ENCODE measurements around the gene RAP2C. TPM values are rescaled to one million over a fixed set of nuclear protein-coding genes. Genes with fewer than 3 reads are reported as not detected.

RAP2C gene
- polyA plus RNA-seq, 1 donor (not counting 4 experiments of a cell fraction or from before 2014, with no cell fraction given): 15.1 TPM

DNA sequence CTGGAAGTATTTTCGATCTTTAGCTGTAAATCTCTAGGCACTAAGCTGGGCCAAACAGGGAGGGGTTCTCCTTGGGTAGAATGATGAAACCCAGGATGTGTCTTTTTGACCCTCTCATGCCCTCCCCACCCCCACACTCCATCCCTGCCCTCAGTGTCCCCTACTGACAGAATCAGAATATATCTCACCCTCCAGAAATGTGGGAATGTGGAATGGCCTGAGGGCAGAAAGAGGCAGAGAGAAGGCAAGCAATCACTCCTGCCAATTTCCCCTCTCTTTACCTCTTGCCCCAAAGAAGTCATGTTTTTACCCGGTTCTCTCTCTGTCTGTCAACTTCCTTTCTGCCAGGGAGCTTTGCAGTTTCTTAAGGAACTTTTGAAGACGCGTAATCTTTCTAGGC is 34.4 kb downstream of the RAP2C start:
- H4K20me1 ChIP-seq (ENCODE audit: control insufficient read depth, extremely low read depth, insufficient read depth, low read length): no peaks in the 10 kb centered on the region
- dilution Hi-C loops (cut with MboI; ENCODE audit: extremely low pct_ligation_motif_present, low sequenced_read_pairs): no loop called here
- H3K4me3 ChIP-seq (ENCODE audit: control insufficient read depth in 2 of 3, extremely low read depth in 1 of 3, insufficient read depth in 2 of 3, low read depth in 1 of 3, low read length in 3 of 3): no peak overlapping the region
- H3K9ac ChIP-seq (ENCODE audit: control insufficient read depth, extremely low read depth, insufficient read depth, low read length): no peak overlapping the region
- H3K9me3 ChIP-seq (ENCODE audit: control insufficient read depth, low read depth, low read length): no peaks in the 10 kb centered on the region
- no peaks in the 10 kb centered on the region for H3K79me2 ChIP-seq (ENCODE audit: control insufficient read depth, insufficient read depth, low read length)
- no peaks in the 10 kb centered on the region for H3K36me3 ChIP-seq (ENCODE audit: control insufficient read depth in 2 of 2, extremely low read depth in 1 of 2, insufficient read depth in 2 of 2, low read length in 2 of 2)
- no peak overlapping the region for H3K4me2 ChIP-seq (ENCODE audit: control insufficient read depth, extremely low read depth, insufficient read depth, low read depth, low read length)
- H3K4me1 ChIP-seq (ENCODE audit: control insufficient read depth, extremely low read depth, insufficient read depth, low read length): no peaks in the 10 kb centered on the region
- no peaks in the 10 kb centered on the region for H3K9me1 ChIP-seq (ENCODE audit: control insufficient read depth, extremely low read depth, insufficient read depth, low read length)
- H2AFZ ChIP-seq (ENCODE audit: control insufficient read depth, low read length): no peak overlapping the region
- DNase-seq (ENCODE audit: low read depth, low spot score) (no peak), FAIRE-seq (no peak)
- no peaks in the 10 kb centered on the region for H3K27me3 ChIP-seq (ENCODE audit: control insufficient read depth, extremely low read depth, insufficient read depth, low read length)
- H3K27ac ChIP-seq (ENCODE audit: control insufficient read depth, insufficient read depth, low read length): no peak overlapping the region
- TF ChIP-seq CTCF (optimal IDR thresholded peaks at IDR 0.05 in 1 of 3, IDR thresholded peaks at IDR 0.05 in 1 of 3, conservative IDR thresholded peaks at IDR 0.05 in 1 of 3; ENCODE audit: extremely low read depth in 1 of 3, insufficient read depth in 2 of 3, low read length in 3 of 3) (no peak), EZH2 (IDR thresholded peaks at IDR 0.05; ENCODE audit: low read length) (no peak)

- FAIRE-seq: no peak
- DNase-seq (ENCODE audit: low read depth, low spot score): no peak
- H3K4me1 ChIP-seq (ENCODE audit: control insufficient read depth, extremely low read depth, insufficient read depth, low read length): no peaks in the 10 kb centered on the region
- no peaks in the 10 kb centered on the region for H3K79me2 ChIP-seq (ENCODE audit: control insufficient read depth, insufficient read depth, low read length)
- H3K36me3 ChIP-seq (ENCODE audit: control insufficient read depth in 2 of 2, extremely low read depth in 1 of 2, insufficient read depth in 2 of 2, low read length in 2 of 2): no peaks in the 10 kb centered on the region
- no peak overlapping the region for H2AFZ ChIP-seq (ENCODE audit: control insufficient read depth, low read length)
- H3K4me3 ChIP-seq (ENCODE audit: control insufficient read depth in 2 of 3, extremely low read depth in 1 of 3, insufficient read depth in 2 of 3, low read depth in 1 of 3, low read length in 3 of 3): no peak overlapping the region
- dilution Hi-C loops (cut with MboI; ENCODE audit: extremely low pct_ligation_motif_present, low sequenced_read_pairs): no loop called here
- no peaks in the 10 kb centered on the region for H4K20me1 ChIP-seq (ENCODE audit: control insufficient read depth, extremely low read depth, insufficient read depth, low read length)
- H3K9me3 ChIP-seq (ENCODE audit: control insufficient read depth, low read depth, low read length): no peaks in the 10 kb centered on the region
- no peak overlapping the region for H3K4me2 ChIP-seq (ENCODE audit: control insufficient read depth, extremely low read depth, insufficient read depth, low read depth, low read length)
- no peaks in the 10 kb centered on the region for H3K27me3 ChIP-seq (ENCODE audit: control insufficient read depth, extremely low read depth, insufficient read depth, low read length)
- H3K9ac ChIP-seq (ENCODE audit: control insufficient read depth, extremely low read depth, insufficient read depth, low read length): no peak overlapping the region
- TF ChIP-seq CTCF (optimal IDR thresholded peaks at IDR 0.05 in 1 of 3, IDR thresholded peaks at IDR 0.05 in 1 of 3, conservative IDR thresholded peaks at IDR 0.05 in 1 of 3; ENCODE audit: extremely low read depth in 1 of 3, insufficient read depth in 2 of 3, low read length in 3 of 3) (no peak), EZH2 (IDR thresholded peaks at IDR 0.05; ENCODE audit: low read length) (no peak)
- no peak overlapping the region for H3K27ac ChIP-seq (ENCODE audit: control insufficient read depth, insufficient read depth, low read length)
- H3K9me1 ChIP-seq (ENCODE audit: control insufficient read depth, extremely low read depth, insufficient read depth, low read length): no peaks in the 10 kb centered on the region
These were observed 37.9 kb downstream of the RAP2C start for GRCh38 chrX:132181364-132181763.
